Neural cell (in vitro differentiated cells): ENCODE results near the gene KDM3B.

Experiments used
- EP300 ChIP-seq: fragments of 450-650 bp; conservative IDR thresholded peaks from 2 replicates; pipeline ENCODE4 v1.6.1; 2014; ENCODE audit warnings: antibody characterized with exemption, mild to moderate bottlenecking, moderate library complexity; ENCODE audit not compliant: poor library complexity, severe bottlenecking
- EZH2 ChIP-seq: fragments of 200-600, 300-800 bp; shearing (Covaris generic), sonication (generic); IDR thresholded peaks from 2 replicates; pipeline ENCODE4 v1.6.1; 2014; ENCODE audit warnings: antibody characterized with exemption, low read length, borderline replicate concordance, mild to moderate bottlenecking; ENCODE audit not compliant: insufficient read depth, poor library complexity, severe bottlenecking
- MXI1 ChIP-seq: fragments of 450-650 bp; conservative IDR thresholded peaks from 2 replicates; pipeline ENCODE4 v1.6.1; 2014; ENCODE audit warnings: antibody characterized with exemption, mild to moderate bottlenecking; ENCODE audit not compliant: poor library complexity, severe bottlenecking
- POLR2AphosphoS5 ChIP-seq: IDR thresholded peaks from 2 replicates; pipeline ENCODE4 v1.6.1; 2012
- RAD21 ChIP-seq: fragments of 450-650 bp; conservative IDR thresholded peaks from 2 replicates; pipeline ENCODE4 v1.6.1; 2014; ENCODE audit warnings: antibody characterized with exemption, mild to moderate bottlenecking, moderate library complexity
- SMC3 ChIP-seq: fragments of 450-650 bp; conservative IDR thresholded peaks from 2 replicates; pipeline ENCODE4 v1.6.1; 2014; ENCODE audit warnings: antibody characterized with exemption, mild to moderate bottlenecking, moderate library complexity; ENCODE audit not compliant: poor library complexity
- TAF1 ChIP-seq: IDR thresholded peaks from 2 replicates; pipeline ENCODE4 v1.6.1; 2012; ENCODE audit warnings: low read depth
- TF ChIP-seq, protein P1 (sequence below): IDR thresholded peaks from 2 replicates; pipeline ENCODE4 v1.6.1; 2012; ENCODE audit warnings: borderline replicate concordance
- TF ChIP-seq, protein P2 (sequence below): fragments of 450-650 bp; IDR thresholded peaks from 2 replicates; pipeline ENCODE4 v1.5.1; 2014; ENCODE audit warnings: antibody characterized with exemption, mild to moderate bottlenecking, moderate library complexity; ENCODE audit not compliant: poor library complexity, severe bottlenecking

GRCh38 chr5:138350563-138350890, 2.0 kb upstream of the KDM3B start:
- TF ChIP-seq, protein P1, sequence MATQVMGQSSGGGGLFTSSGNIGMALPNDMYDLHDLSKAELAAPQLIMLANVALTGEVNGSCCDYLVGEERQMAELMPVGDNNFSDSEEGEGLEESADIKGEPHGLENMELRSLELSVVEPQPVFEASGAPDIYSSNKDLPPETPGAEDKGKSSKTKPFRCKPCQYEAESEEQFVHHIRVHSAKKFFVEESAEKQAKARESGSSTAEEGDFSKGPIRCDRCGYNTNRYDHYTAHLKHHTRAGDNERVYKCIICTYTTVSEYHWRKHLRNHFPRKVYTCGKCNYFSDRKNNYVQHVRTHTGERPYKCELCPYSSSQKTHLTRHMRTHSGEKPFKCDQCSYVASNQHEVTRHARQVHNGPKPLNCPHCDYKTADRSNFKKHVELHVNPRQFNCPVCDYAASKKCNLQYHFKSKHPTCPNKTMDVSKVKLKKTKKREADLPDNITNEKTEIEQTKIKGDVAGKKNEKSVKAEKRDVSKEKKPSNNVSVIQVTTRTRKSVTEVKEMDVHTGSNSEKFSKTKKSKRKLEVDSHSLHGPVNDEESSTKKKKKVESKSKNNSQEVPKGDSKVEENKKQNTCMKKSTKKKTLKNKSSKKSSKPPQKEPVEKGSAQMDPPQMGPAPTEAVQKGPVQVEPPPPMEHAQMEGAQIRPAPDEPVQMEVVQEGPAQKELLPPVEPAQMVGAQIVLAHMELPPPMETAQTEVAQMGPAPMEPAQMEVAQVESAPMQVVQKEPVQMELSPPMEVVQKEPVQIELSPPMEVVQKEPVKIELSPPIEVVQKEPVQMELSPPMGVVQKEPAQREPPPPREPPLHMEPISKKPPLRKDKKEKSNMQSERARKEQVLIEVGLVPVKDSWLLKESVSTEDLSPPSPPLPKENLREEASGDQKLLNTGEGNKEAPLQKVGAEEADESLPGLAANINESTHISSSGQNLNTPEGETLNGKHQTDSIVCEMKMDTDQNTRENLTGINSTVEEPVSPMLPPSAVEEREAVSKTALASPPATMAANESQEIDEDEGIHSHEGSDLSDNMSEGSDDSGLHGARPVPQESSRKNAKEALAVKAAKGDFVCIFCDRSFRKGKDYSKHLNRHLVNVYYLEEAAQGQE: no peak
- TF ChIP-seq SMC3: no peak
- TF ChIP-seq, protein P2, sequence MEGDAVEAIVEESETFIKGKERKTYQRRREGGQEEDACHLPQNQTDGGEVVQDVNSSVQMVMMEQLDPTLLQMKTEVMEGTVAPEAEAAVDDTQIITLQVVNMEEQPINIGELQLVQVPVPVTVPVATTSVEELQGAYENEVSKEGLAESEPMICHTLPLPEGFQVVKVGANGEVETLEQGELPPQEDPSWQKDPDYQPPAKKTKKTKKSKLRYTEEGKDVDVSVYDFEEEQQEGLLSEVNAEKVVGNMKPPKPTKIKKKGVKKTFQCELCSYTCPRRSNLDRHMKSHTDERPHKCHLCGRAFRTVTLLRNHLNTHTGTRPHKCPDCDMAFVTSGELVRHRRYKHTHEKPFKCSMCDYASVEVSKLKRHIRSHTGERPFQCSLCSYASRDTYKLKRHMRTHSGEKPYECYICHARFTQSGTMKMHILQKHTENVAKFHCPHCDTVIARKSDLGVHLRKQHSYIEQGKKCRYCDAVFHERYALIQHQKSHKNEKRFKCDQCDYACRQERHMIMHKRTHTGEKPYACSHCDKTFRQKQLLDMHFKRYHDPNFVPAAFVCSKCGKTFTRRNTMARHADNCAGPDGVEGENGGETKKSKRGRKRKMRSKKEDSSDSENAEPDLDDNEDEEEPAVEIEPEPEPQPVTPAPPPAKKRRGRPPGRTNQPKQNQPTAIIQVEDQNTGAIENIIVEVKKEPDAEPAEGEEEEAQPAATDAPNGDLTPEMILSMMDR: no peak
- TF ChIP-seq EZH2: no peak
- TF ChIP-seq TAF1: no peak
- no peak for TF ChIP-seq POLR2AphosphoS5
- no peak for TF ChIP-seq EP300
- no peak for TF ChIP-seq RAD21
- TF ChIP-seq MXI1: no peak
